Panc1 (cell line): Measurements from ENCODE around the gene PKD1.

Source experiments
- POLR2AphosphoS5 ChIP-seq: IDR thresholded peaks from 2 replicates; pipeline ENCODE4 v1.6.1; 2012; ENCODE audit warnings: mild to moderate bottlenecking, low read depth, low read length, moderate library complexity
- TCF7L2 ChIP-seq: IDR thresholded peaks from 2 replicates; pipeline ENCODE4 v1.6.1; 2011; ENCODE audit warnings: mild to moderate bottlenecking, low read depth, low read length, inconsistent platforms
- TF ChIP-seq, protein P1 (sequence below): fragments of 450-650 bp; IDR thresholded peaks from 2 replicates; pipeline ENCODE4 v1.5.1; 2017; ENCODE audit warnings: mild to moderate bottlenecking
- TF ChIP-seq, protein P2 (sequence below), 2 experiments: IDR thresholded peaks; 2 replicates each; pipeline ENCODE4 v1.6.1; 2011 to 2012; ENCODE audit warnings: low read depth in 2 of 2, control low read depth in 1 of 2, low read length in 1 of 2, mild to moderate bottlenecking in 1 of 2, moderate library complexity in 1 of 2; ENCODE audit not compliant: insufficient read depth in 1 of 2

DNA sequence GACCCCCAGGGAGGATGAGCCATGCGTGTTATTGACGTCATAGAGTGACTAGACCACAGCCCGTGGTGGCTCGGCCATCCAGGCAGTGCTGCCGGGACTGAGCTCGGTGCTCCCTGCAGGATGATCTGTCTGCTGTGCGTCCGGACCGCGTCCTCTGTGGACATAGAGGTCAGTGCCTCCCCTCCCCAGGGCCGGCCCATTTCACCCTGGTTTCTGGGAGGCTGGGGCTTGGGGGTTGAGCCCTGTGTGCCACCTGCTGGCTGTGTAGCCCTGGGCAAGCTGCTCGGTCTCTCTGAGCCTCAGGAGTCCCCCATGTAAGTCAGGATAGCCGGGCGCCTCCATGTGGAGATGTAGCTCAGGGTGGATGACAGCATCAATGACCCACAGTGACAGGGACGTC, 79.6 kb downstream of the PKD1 start:
- TF ChIP-seq, protein P1, sequence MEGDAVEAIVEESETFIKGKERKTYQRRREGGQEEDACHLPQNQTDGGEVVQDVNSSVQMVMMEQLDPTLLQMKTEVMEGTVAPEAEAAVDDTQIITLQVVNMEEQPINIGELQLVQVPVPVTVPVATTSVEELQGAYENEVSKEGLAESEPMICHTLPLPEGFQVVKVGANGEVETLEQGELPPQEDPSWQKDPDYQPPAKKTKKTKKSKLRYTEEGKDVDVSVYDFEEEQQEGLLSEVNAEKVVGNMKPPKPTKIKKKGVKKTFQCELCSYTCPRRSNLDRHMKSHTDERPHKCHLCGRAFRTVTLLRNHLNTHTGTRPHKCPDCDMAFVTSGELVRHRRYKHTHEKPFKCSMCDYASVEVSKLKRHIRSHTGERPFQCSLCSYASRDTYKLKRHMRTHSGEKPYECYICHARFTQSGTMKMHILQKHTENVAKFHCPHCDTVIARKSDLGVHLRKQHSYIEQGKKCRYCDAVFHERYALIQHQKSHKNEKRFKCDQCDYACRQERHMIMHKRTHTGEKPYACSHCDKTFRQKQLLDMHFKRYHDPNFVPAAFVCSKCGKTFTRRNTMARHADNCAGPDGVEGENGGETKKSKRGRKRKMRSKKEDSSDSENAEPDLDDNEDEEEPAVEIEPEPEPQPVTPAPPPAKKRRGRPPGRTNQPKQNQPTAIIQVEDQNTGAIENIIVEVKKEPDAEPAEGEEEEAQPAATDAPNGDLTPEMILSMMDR = no peak; the same call in 1 of the 2 replicates
- no peak for TF ChIP-seq POLR2AphosphoS5
- TF ChIP-seq, protein P2, sequence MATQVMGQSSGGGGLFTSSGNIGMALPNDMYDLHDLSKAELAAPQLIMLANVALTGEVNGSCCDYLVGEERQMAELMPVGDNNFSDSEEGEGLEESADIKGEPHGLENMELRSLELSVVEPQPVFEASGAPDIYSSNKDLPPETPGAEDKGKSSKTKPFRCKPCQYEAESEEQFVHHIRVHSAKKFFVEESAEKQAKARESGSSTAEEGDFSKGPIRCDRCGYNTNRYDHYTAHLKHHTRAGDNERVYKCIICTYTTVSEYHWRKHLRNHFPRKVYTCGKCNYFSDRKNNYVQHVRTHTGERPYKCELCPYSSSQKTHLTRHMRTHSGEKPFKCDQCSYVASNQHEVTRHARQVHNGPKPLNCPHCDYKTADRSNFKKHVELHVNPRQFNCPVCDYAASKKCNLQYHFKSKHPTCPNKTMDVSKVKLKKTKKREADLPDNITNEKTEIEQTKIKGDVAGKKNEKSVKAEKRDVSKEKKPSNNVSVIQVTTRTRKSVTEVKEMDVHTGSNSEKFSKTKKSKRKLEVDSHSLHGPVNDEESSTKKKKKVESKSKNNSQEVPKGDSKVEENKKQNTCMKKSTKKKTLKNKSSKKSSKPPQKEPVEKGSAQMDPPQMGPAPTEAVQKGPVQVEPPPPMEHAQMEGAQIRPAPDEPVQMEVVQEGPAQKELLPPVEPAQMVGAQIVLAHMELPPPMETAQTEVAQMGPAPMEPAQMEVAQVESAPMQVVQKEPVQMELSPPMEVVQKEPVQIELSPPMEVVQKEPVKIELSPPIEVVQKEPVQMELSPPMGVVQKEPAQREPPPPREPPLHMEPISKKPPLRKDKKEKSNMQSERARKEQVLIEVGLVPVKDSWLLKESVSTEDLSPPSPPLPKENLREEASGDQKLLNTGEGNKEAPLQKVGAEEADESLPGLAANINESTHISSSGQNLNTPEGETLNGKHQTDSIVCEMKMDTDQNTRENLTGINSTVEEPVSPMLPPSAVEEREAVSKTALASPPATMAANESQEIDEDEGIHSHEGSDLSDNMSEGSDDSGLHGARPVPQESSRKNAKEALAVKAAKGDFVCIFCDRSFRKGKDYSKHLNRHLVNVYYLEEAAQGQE (IDR thresholded peaks at IDR 0.05; ENCODE audit: insufficient read depth in 1 of 2, low read depth in 2 of 2, low read length in 1 of 2) = no peak
- TF ChIP-seq TCF7L2 = no peak
